Right ventricle myocardium superior (tissue), 1 donor: ENCODE results near the gene TFCP2. TPM values are rescaled to one million over a fixed set of nuclear protein-coding genes. Genes with fewer than 3 reads are reported as not detected.

Experiments
- ATAC-seq: fragments of 200-7000 bp; cut with Tn5 transposase; one replicate; pipeline ENCODE4 v1.9.1; 2020; ENCODE audit warnings: mild to moderate bottlenecking; ENCODE audit not compliant: poor library complexity
- DNase-seq: peaks from one replicate; pipeline ENCODE4 v3.0.0-alpha.2; 2020
- intact Hi-C: fragments of 100-400 bp; cut with DNase I; formaldehyde crosslinking; loops from one replicate; pipeline ENCODE4 v1.11.2; 2022
- total RNA-seq: library from RNA; stranded (reverse); fragmentation: NEBNext Ultra II Directional; extraction: Animal tissue kit (Norgen Biotek cat#: 25700); gene quantifications from one replicate; pipeline ENCODE4 v1.2.1, GENCODE V29; 2021
- donor health status: DM: no; HTN: yes; CAD: no; lungs with severe emphysema.

The TFCP2 gene
- total RNA-seq, 1 donor from 2014 or later = 23.3 TPM

DNA sequence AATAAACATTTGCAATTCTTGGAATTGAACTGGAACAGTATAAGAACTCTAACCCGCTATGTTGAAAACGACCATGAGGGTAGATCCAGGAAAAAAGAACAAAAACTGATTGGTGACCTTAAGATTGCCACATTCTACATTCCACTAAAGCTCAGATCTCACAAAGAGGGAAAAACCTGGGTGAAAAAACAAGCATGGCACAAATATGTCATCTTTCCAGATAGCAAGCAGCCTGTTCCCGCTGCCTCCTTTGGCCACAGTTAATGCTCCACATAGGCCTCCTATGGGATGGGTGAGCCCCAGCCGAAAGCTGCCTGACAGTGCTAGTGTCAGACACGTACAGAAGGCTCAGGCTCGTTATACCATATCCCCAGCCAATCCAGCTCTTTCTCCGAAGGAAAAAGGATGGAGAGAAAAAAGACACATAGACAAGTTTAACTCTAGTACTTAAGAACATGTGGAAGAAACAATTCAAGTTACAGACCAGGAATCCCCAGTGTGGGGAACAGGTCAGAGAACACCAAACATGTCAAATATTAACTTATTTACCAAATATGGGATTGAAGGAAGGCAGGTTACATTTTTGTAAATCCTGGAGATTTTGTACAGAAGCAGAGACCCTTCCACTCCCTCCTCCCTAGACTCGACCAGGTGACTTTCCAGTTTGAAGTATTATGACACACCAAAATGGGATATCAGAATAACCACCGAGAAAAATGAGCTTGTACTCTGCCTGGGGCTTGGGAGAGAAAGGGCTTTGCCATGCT lies 110.1 kb downstream of the TFCP2 start:
- ATAC-seq (no peak), DNase-seq (peak; percentile 17)
- intact Hi-C loops = no loop called here

DNA sequence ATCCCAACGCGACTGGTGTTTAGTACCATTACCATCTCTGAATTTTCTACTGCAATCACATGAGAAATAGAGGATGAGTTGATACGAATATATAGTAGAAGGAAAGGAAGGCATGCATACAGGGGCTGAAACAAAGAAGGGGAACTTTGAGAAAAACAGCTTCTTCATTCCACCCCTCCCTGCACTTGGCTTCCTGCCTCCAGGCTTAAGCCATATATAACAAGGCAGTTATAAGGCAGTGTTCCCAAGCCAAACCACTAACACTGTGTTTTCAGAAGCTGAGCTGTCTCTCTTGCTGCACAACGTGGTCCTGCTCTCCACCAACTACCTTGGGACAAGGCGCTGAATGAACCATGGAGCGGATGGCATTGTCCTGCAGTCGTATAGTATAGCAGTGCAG lies 113.8 kb downstream of the TFCP2 start:
- no peak for ATAC-seq
- intact Hi-C loops = no loop called here
- DNase-seq = peak; percentile 16

DNA sequence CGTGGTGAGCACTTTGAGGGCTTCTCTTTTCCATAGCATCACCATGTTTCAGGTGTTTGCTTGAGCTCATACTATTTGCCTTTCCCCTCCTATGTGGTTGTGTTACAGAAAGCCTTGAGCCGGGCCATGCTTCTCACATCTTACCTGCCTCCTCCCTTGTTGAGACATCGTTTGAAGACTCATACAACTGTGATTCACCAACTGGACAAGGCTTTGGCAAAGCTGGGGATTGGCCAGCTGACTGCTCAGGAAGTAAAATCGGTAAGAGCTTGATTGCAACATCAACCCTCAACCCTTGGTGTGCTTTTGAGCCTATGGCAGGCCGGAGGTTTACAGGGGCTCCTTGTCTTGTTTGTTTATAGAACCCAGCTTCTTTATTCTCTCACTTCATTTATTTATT lies 116.7 kb downstream of the TFCP2 start:
- intact Hi-C loops = no loop called here
- ATAC-seq (no peak), DNase-seq (no peak)

DNA sequence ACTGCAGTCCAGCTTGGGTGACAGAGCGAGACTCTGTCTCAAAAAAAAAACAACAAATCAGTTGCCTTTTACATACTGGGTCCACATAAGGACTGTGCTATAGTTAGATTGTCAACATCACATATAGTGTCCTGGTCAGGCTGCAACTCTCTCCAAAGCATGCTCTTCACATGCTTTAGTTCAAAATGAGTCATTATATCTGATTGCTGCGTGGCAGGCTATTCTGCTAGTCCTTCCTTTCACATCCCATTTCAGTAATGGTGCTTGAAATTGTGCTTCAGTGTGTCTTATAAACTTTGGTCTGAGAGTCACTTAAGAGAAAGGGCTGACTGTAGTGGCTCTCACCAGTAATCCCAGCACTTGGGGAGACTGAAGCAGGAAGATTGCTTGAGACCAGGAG lies 117.9 kb downstream of the TFCP2 start:
- ATAC-seq = no peak
- DNase-seq = no peak
- intact Hi-C loops = no loop called here

DNA sequence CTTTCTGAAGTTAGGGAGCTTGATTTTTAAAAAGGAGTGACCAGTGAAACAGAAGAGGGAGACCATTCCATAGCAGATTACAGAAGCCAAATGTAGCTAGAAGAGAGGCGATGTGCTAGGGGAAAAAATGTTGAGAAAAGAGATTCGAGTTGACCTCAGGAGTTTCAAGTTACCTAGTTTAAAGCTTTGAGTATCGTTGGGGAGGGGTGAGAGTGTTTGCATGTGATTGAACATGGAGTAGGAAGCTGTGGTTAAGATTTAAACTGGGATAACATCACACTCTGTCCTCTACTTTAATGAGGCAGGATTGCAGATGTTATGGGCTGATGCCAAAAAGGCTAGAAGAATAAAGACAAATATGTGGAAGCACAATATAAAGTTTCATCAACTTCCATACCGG lies 121.1 kb downstream of the TFCP2 start:
- ATAC-seq (no peak), DNase-seq (no peak)
- intact Hi-C loops = no loop called here

DNA sequence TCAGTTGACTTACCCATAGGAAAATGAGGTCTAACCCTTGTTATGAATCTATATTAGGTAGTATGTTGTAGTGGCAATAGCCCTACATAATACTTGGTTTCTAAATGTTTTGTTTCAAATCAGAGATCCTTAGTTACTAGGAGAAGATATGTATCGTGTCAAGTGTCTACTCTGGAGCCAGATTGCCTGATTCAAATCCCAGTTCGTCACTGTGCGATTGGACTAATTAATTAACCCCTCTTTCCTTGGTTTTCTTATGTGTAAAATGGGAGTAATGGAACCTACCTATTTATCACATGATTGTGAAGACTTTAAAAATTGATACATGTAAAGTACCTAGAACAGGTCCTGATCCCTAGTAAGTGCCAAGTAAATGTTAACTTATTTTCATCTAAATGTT lies 123.4 kb downstream of the TFCP2 start:
- no peak for ATAC-seq
- DNase-seq = no peak
- intact Hi-C loops = loop anchor here (2.0 kb wide), 1 partner anchor 291 kb away; no protein-coding TSS in a partner anchor

DNA sequence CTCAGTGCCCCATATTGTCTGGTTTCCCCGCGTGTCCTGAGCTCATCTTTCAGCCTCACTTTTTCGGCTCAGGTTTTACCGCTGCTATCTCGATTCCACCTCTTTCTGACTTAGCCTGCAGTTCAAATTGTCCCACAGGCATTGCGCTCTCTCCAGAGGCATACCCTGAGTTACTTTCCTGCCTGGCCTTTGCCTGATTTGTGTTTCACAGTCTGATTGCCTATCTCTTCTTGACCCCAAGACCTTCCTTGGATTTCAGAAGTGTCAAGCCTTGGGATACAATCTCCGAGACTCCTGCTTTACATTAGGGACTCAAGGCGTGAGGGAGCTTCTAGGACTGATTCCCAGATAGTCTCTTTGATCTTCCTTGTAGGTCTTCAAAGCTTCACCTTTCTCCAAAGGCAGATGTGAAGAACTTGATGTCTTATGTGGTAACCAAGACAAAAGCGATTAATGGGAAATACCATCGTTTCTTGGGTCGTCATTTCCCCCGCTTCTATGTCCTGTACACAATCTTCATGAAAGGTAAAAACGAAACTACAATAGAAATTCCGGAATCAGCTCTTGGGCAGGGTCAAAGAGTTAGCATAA lies 124.2 kb downstream of the TFCP2 start:
- DNase-seq = no peak
- no peak for ATAC-seq
- intact Hi-C loops = loop anchor here (2.0 kb wide), 1 partner anchor 292 kb away; no protein-coding TSS in a partner anchor

DNA sequence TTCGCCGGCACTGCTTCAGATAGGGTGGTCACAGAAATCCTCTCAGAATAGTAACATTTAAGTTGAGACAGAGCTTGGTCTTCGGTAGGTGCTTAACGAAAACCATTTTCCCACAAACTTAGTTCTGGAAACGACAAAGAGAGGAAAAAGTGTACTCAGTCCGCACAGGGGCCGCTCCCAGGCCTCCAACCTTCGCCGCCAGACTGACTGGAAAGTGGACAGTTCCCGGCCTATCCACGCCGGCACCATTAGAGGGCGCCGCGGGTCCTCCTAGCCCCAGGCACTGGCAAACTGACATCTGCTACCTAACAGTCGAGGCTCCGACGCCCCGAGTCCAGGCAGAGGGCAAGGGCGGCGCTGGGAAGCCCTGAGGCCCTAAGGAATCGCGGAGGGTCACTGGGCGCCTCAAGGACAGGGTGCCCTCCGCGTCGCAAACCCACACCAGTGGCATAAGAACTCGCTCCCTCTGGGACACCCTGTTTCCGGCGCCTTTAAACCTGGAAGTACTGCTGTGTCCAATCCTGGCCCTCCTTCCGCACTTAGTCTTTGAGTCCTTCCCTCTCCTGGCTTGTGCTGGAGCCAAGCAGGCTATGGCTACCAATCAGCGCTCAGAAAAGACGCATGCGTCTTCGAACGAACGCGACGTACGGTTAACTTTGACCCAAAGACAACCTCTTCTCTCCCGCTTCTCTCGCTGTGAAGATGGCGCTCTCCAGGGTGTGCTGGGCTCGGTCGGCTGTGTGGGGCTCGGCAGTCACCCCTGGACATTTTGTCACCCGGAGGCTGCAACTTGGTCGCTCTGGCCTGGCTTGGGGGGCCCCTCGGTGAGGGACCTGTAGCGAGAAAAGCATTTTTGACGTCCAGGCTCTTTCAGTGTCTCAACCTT lies 125.0 kb downstream of the TFCP2 start, which contains the start of gene LETMD1:
Gene LETMD1 (plus strand): TSS at position 673 of the 886 bp plus-strand sequence. CDS start 30 bp downstream, at position 703.
- intact Hi-C loops = loop anchor here (2.0 kb wide), 1 partner anchor 293 kb away; no protein-coding TSS in a partner anchor
- peak; percentile 94 for DNase-seq
- ATAC-seq = peak; percentile 100

Other genes with a start within 250 kb of the TFCP2 start
- not detected for gene HIGD1C, start 220.6 kb downstream of the TFCP2 start, total RNA-seq
- gene SLC11A2, start 146.8 kb downstream of the TFCP2 start, total RNA-seq = 23.7 TPM
- gene LETMD1, start 124.8 kb downstream of the TFCP2 start, total RNA-seq = 19.7 TPM
- 20.0 TPM for gene CSRNP2, start 89.5 kb downstream of the TFCP2 start, total RNA-seq
- gene POU6F1, start 44.9 kb upstream of the TFCP2 start, total RNA-seq = 10.0 TPM
- gene DAZAP2, start 65.7 kb upstream of the TFCP2 start, total RNA-seq = 124 TPM
- gene SMAGP, start 97.3 kb upstream of the TFCP2 start, total RNA-seq = 2.8 TPM
- gene BIN2, start 151.0 kb upstream of the TFCP2 start, total RNA-seq = 1.5 TPM
- gene CELA1, start 173.5 kb upstream of the TFCP2 start, total RNA-seq = not detected
- gene GALNT6, start 218.3 kb upstream of the TFCP2 start, total RNA-seq = 0.62 TPM